Measurements from ENCODE around the gene FGD5.

The FGD5 gene

DNA sequence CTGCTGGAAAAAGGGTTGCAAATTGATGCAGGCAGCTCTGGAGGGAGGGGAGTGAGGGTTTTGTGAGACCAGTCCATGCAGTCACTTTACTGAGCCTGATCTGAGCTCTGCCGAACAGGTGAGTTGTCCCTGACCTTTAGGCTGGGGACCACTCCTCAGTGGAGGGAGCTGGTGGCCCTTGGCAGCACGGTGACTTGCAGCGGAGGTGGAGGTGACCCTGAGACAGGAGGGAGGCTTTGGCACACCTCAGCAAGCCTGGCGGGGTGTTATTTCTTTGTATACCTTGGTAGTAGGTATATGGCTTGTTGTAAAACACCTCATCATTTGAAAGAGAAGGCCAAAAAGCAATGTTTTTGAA is 43.5 kb downstream of the FGD5 start:
- TF ChIP-seq, protein P1, sequence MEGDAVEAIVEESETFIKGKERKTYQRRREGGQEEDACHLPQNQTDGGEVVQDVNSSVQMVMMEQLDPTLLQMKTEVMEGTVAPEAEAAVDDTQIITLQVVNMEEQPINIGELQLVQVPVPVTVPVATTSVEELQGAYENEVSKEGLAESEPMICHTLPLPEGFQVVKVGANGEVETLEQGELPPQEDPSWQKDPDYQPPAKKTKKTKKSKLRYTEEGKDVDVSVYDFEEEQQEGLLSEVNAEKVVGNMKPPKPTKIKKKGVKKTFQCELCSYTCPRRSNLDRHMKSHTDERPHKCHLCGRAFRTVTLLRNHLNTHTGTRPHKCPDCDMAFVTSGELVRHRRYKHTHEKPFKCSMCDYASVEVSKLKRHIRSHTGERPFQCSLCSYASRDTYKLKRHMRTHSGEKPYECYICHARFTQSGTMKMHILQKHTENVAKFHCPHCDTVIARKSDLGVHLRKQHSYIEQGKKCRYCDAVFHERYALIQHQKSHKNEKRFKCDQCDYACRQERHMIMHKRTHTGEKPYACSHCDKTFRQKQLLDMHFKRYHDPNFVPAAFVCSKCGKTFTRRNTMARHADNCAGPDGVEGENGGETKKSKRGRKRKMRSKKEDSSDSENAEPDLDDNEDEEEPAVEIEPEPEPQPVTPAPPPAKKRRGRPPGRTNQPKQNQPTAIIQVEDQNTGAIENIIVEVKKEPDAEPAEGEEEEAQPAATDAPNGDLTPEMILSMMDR (IDR thresholded peaks at IDR 0.05; ENCODE audit: low read length): no peak
- TF ChIP-seq EZH2 (IDR thresholded peaks at IDR 0.05; ENCODE audit: borderline replicate concordance, low read length): no peak
- no peaks in the 10 kb centered on the region for H3K9me2 ChIP-seq (ENCODE audit: low read depth, low read length)
- H3K79me2 ChIP-seq (ENCODE audit: insufficient read depth, low read length): no peaks in the 10 kb centered on the region
- H2AFZ ChIP-seq (ENCODE audit: low read length): no peak overlapping the region
- no peaks in the 10 kb centered on the region for H3F3A ChIP-seq (ENCODE audit: insufficient read depth, low read length)
- H3K4me1 ChIP-seq (ENCODE audit: insufficient read depth, low read length, severe bottlenecking): no peaks in the 10 kb centered on the region
- no peak overlapping the region for H3K27ac ChIP-seq (ENCODE audit: low read depth, low read length, poor library complexity, severe bottlenecking)
- no peak overlapping the region for H3K4me3 ChIP-seq (ENCODE audit: low read depth, low read length, poor library complexity, severe bottlenecking)
- no peak overlapping the region for H3K4me2 ChIP-seq (ENCODE audit: low read length)
- no peaks in the 10 kb centered on the region for H3K9me3 ChIP-seq (ENCODE audit: low read length)
- H3K36me3 ChIP-seq (ENCODE audit: insufficient read depth, low read length): no peaks in the 10 kb centered on the region
- peaks cover 4% of the 10 kb centered on the region for H3K27me3 ChIP-seq (ENCODE audit: insufficient read depth, low read length)
- H4K20me1 ChIP-seq (ENCODE audit: insufficient read depth, low read length): no peaks in the 10 kb centered on the region
- H3K9ac ChIP-seq (ENCODE audit: low read length): no peak overlapping the region

DNA sequence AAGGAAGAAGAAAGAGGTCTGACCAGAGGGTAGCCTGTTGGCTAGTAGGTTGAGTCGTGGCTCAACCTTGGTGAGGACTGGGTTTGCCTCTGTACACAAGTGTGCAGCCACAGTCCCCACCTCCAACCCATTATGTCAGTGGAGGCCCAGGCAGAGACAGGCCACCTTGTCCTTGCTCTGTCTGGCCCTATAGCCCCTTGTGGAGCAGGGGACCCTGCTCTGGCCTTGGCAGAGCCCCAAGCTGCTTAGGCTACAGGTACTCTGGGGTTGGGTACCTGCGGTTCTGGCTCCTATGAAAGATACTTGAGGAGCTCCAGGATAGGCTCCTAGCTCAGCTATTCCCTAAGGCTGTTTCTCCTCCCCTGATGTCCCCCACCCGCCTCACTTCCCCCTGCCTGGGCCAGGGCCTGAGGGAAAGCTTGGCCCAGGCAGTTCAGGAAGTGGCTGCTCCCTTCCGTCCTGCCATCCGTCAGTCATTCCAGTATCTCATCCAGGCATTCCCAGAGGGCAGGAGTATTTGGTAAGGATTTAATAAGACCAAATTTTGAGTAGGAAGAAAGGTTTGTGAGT is 44.0 kb downstream of the FGD5 start:
- H3K9me2 ChIP-seq (ENCODE audit: low read depth, low read length): no peaks in the 10 kb centered on the region
- H3K36me3 ChIP-seq (ENCODE audit: insufficient read depth, low read length): no peaks in the 10 kb centered on the region
- peaks cover 8% of the 10 kb centered on the region for H3K27me3 ChIP-seq (ENCODE audit: insufficient read depth, low read length)
- H3K9ac ChIP-seq (ENCODE audit: low read length): no peak overlapping the region
- H3K4me1 ChIP-seq (ENCODE audit: insufficient read depth, low read length, severe bottlenecking): no peaks in the 10 kb centered on the region
- H3F3A ChIP-seq (ENCODE audit: insufficient read depth, low read length): no peaks in the 10 kb centered on the region
- H3K79me2 ChIP-seq (ENCODE audit: insufficient read depth, low read length): no peaks in the 10 kb centered on the region
- H3K4me3 ChIP-seq (ENCODE audit: low read depth, low read length, poor library complexity, severe bottlenecking): no peak overlapping the region
- no peaks in the 10 kb centered on the region for H4K20me1 ChIP-seq (ENCODE audit: insufficient read depth, low read length)
- no peak overlapping the region for H2AFZ ChIP-seq (ENCODE audit: low read length)
- no peak overlapping the region for H3K27ac ChIP-seq (ENCODE audit: low read depth, low read length, poor library complexity, severe bottlenecking)
- H3K9me3 ChIP-seq (ENCODE audit: low read length): no peaks in the 10 kb centered on the region
- TF ChIP-seq, protein P1 (IDR thresholded peaks at IDR 0.05; ENCODE audit: low read length): no peak
- no peak for TF ChIP-seq EZH2 (IDR thresholded peaks at IDR 0.05; ENCODE audit: borderline replicate concordance, low read length)
- H3K4me2 ChIP-seq (ENCODE audit: low read length): no peak overlapping the region

DNA sequence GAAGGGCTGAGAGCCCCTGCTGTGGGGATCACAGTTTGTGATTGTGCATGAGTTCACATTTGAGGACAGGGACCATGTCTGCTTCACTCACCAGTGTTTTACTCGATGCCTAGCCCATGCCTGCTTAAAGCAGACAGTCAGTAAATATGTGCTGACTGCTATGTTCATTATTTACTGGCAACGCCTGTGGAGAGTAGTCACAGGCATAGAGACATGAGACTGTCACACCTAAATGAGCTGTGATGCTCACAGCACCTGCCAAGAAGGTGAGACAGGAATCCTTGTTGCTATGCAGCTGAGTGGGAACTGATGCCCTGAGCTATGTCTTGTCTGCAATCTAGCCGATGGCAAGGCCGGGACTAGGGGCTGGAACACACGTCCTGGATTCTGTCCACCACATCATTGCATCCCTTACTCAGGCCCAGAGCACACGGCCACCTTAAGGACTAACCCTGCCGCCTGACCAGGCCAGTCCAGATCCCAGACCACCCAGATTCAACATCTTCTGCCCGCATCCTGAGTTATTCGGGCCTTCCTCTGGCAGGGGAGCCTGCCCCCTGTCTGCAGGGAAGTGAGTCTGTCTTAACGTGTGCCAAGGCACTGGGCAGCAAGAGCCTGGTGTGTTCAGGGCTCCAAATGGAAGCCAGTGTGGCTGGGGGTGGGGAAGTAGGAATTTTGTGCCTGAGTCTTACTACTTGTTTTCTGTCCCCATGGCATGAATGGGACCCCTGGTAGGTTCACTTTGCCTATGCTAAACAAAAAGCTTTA is 44.8 kb downstream of the FGD5 start:
- Histone ChIP-seq H3K27me3 (ENCODE audit: insufficient read depth, low read length) (peaks cover 10% of the 10 kb centered on the region), H3K9me3 (ENCODE audit: low read length) (no peaks in the 10 kb centered on the region), H3F3A (ENCODE audit: insufficient read depth, low read length) (no peaks in the 10 kb centered on the region), H3K36me3 (ENCODE audit: insufficient read depth, low read length) (no peaks in the 10 kb centered on the region), H3K4me1 (ENCODE audit: insufficient read depth, low read length, severe bottlenecking) (no peaks in the 10 kb centered on the region), H3K4me2 (ENCODE audit: low read length) (no peak overlapping the region), H3K4me3 (ENCODE audit: low read depth, low read length, poor library complexity, severe bottlenecking) (no peak overlapping the region), H3K9me2 (ENCODE audit: low read depth, low read length) (no peaks in the 10 kb centered on the region), H3K27ac (ENCODE audit: low read depth, low read length, poor library complexity, severe bottlenecking) (no peak overlapping the region), H3K79me2 (ENCODE audit: insufficient read depth, low read length) (no peaks in the 10 kb centered on the region), H4K20me1 (ENCODE audit: insufficient read depth, low read length) (no peaks in the 10 kb centered on the region), H2AFZ (ENCODE audit: low read length) (no peak overlapping the region), H3K9ac (ENCODE audit: low read length) (no peak overlapping the region)
- no peak for TF ChIP-seq EZH2 (IDR thresholded peaks at IDR 0.05; ENCODE audit: borderline replicate concordance, low read length)
- TF ChIP-seq, protein P1 (IDR thresholded peaks at IDR 0.05; ENCODE audit: low read length): peak; percentile 45; the same call in 1 of the 2 replicates
